SHP77 treated with DMSO at 0.1 percent for 48 hours (cell line): ENCODE results near the gene GPR158.
"Not testable (repeated sequence)": the region's sequence is repeated elsewhere in the genome, so short reads cannot be mapped to it uniquely, and the experiment has no call there.

ENCODE experiments used
- DNase-seq: peaks from one replicate; lab custom pipeline; 2025; lab: John Stamatoyannopoulos, UW

GPR158 gene

DNA sequence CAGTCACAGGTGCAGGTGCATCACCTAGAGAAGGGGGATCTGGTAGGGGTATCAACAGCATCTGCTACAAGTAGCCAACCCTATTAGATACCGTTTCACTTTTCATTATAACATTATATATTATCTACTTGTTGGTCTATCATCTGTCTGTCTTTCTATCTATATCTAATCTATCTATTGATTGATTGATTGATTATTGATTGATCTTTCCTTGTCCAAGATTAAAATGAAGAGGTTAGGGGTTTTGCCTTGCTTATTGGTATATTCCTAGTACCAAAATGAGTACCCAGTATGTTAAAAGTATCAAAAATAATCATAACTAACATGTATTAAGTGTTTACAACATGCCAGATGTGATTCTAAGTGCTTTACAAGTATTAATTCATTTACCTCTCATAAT is 121.5 kb downstream of the GPR158 start:
- DNase-seq = no peak

- DNase-seq = no peak
These were observed 122.7 kb downstream of the GPR158 start for GRCh38 chr10:25297466-25297865.

- DNase-seq = no peak
These were observed 125.3 kb downstream of the GPR158 start for GRCh38 chr10:25300073-25300472.

DNA sequence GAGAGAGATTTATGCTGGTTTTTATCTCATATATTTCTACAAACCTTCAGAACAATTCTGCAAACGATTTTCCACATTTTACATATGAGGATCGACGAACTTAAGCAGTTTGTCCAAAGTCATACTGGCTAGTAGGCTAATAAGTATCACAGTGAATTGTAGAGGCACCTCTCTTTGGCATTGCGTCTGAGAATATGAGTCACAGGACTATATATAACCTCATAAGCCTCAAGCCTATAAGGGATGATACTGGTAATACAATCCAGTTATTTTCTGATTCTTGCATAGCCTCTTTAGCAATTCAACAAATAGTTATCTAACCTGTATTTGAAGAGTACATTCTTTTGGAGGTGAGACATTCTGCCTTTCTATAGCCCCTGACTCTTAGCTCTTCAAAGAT is 129.8 kb downstream of the GPR158 start:
- DNase-seq = no peak

DNA sequence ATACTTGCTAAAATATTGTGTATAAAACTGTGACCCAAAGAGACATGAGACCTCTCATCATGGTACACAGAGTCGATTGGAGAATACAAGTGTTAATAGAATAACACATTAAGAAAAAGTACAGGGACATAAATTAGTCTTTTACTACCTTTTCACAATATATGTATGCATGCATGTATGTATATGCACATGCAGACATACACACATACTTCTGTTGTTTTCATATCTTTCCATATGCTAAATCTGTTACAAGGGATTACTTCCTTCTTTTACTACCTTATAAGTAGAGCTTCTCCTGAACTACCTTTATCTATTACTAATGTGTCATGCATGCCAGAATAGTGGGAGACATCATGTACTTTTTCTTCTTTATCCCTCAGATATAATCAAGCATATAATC is 131.6 kb downstream of the GPR158 start:
- DNase-seq = no peak

DNA sequence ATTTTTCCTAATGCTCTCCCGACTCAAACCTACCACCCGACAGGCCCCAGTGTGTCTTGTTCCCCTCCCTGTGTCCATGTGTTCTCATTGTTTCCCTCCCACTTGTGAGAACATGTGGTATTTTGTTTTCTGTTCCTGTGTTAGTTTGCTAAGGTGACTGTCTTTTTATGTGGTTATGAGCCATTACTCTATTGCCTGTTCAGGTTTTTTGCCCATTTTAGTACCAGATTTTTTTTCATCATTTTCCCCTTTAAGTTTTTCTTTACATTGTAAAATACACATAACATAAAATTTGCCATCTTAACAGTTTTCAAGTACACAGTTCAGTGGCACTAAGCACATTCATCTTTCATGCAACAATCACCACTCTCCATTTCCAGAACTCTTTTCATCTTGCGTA is 133.5 kb downstream of the GPR158 start:
- DNase-seq = no peak

DNA sequence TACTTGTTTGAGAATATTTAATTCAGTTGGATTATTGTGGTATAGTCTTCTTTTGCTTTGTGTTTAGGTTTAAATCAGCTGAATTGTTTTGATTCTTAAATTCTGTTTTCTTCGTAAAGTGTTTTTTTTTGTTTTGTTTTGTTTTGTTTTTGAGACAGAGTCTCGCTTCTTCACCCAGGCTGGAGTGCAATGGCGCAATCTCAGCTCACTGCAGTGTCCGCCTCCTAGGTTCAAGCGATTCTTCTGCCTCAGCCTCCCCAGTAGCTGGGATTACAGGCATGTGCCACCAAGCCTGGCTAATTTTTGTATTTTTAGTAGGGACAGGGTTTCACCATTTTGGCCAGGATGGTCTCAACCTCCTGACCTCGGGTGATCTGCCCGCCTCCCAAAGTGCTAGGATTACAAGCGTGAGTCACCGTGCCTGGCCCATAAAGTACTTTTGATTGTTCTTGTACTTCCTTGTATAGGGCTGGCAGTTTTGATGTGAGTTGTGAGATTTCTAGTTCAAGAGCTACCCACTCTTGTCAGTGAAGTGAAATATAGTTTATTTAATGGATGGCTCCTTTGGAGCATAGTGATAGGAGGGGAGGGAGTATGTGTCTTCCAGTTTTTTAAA is 142.9 kb downstream of the GPR158 start:
- DNase-seq = not testable (repeated sequence)

DNA sequence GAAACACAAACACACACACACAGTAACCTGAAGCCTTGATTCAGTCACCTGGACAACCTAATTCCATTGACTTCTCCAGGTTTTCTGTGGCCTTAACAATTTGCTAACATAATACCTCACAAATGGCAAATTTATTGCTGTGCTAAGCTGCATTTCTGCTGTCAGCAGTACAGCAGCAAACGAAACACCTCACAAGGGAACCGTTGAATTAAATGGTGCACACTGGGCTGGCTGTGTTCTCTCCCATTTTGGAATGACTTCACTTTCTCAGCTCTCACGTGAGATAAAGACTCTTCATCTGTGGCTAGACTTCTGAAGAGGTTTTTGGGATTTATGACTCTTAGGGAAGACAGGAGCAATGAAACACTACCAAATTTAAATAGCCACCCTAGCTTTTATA is 152.5 kb downstream of the GPR158 start:
- DNase-seq = no peak

- DNase-seq = no peak
These were observed 153.6 kb downstream of the GPR158 start for GRCh38 chr10:25328361-25328760.

DNA sequence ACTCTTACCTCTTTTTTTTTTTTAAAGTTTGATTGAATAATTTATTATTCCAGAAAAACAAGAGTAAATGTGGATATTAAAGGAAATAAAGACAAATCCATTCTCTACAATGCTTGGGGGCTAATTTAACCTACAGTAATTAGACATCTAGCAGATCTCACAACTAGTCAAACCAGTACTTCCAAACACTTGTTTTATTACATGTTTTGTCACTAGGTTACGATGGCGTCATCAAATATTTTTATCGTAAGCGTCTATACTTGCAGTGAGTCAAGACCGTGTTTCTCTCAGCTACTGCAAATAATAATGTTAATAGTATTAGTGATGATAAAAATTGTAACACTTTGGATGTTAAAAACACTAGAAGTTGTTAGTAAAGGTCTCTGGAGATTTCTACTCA is 154.8 kb downstream of the GPR158 start:
- DNase-seq = not testable (repeated sequence)

- DNase-seq = no peak
These were observed 159.6 kb downstream of the GPR158 start for GRCh38 chr10:25334445-25334844.

DNA sequence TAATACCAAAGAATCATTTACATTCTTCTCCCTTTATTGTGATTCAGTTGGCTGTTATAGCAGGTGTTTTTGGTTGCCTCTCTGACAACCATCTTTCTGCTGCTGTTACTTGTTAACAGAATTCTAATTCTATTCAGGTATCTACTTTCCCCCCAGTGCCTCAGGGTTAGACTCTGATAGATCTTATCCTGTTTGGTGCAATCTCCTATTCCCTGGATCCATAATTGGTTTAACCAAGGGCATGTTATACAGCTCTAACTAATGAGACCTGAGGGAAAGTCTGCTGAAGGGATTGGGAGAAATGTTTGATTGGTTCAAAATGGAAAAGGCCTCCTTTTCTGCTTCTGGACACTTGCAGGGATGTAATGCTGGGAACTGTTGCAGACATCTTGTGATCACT is 161.5 kb downstream of the GPR158 start:
- DNase-seq = no peak

DNA sequence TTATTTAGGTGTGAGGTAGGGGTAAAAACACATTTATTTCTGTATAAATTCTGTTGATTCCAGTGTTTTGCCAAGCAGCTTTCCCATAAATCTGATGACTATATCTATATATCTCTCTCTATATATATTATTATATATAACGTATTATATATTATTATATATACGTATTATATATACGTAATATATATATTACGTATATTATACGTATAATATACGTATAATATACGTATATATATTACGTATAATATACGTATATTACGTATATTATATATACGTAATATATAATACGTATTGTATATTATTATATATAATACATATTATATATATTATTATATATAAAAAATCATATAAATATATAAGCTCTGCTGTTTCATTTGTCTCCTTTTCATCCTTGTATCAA is 163.5 kb downstream of the GPR158 start:
- DNase-seq = no peak

DNA sequence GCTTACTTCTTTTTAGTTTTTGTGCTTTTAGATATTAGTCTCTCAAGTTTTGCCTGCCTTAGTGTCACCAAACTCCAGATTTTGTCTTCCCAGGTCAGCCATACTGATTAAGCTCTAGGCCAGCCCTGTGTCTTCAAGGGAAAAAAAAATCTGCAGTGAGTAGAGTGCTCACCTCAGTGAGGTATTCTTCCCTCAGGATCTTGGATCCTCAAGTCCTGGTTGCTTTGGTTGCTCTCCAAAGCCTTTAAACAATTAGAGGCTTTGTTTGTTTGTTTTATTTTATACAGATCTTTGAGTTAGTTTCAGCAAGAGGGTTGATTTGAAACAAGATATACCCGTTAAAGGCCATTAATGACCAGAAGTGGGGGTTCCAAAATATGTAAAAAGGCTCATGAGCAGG is 165.2 kb downstream of the GPR158 start:
- DNase-seq = no peak

DNA sequence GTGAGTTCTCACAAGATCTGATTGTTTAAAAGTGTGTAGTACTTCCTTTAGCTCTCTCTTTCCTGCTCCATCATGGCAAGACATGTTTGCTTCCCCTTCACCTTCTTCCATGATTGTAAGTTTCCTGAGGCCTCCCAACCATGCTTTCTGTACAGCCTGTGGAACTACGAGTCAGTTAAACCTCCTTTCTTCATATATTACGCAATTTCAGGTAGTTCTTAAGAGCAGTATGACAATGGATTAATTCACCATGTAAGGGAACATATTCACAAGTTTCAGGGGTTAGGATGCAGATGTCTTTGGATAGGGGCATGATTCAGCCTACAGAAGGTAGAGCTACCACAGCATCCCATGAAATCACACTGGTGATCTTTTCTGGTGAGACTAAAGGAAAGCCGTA is 174.7 kb downstream of the GPR158 start:
- DNase-seq = no peak

GRCh38 chr10:25356609-25357008 is 181.8 kb downstream of the GPR158 start:
- DNase-seq = no peak

GRCh38 chr10:25357269-25357668 is 182.5 kb downstream of the GPR158 start:
- DNase-seq = no peak

- DNase-seq = no peak
These were observed 207.4 kb downstream of the GPR158 start for GRCh38 chr10:25382029-25382810.

DNA sequence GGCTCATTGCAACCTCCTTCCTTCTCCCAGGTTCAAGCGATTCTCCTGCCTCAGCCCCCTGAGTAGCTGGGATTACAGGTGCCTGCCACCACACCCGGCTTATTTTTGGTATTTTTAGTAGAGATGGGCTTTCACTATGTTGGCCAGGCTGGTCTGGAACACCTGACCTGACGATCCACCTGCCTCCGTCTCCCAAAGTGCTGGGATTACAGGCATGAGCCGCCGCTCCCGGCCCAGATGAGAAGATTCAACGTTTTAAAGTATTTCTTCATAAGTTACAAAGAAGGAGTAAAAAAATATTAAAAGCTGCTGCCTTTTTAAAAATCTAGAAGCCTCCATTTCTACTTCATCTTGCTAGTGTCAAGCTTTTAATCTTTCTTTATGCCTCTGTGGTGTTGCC is 208.1 kb downstream of the GPR158 start:
- DNase-seq = not testable (repeated sequence)

- DNase-seq = no peak
These were observed 208.9 kb downstream of the GPR158 start for GRCh38 chr10:25383686-25384085.

- no peak for DNase-seq
These were observed 209.8 kb downstream of the GPR158 start for GRCh38 chr10:25384618-25385017.

DNA sequence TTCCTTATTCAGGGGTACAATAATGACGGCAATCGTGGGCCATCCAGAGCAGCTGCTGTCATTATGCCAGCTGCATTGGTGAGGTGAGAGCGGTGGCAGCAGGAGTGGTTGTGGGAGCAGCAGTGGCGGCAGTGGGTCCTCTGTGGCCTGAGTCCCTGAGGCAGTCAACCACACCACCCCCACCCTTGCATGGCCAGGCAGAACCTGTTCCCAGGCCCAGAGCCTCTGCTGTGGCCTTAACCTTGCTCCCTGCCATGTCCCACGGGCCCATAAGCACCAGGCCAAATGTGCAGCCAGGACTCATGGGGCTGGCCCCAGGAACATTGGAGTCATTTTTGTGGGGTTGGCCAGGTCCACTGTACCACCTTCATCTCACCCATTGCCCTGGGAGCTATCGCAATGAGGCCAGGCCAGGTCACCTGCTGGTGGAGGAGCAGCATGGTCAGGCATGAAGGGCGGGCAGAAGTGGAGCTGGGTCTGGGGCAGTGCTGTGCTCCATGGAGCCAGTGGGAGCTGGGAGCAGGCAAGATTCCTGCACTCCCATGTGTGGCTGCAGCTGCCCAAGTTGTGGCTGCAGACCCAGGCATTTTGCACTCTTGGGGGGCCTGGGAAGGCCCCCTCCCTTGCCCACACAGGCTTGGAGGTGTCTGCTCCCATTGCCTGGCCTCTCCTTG is 213.5 kb downstream of the GPR158 start:
- no peak for DNase-seq

DNA sequence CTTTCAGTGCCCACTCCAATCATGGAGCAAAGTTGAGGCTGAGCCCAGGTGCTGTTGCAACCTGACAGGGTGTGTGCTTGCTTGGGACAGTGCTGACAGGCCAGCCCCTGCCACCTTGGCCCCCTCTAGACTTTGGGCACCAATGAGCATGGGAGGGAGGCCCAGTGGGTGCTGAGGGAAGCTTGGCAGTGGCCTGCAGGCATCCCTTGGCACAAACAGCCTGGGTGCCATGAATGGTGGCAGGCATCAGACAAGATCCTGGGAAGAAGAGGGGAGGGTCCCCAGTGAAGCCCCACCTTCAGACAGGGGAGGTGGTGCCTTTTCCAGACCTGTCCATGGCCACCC is 214.0 kb downstream of the GPR158 start:
- no peak for DNase-seq
